PC-3 (cell line): ENCODE data around the gene PRKCE. TPM values are rescaled to one million over a fixed set of nuclear protein-coding genes. Genes with fewer than 3 reads are reported as not detected.

ENCODE experiments used
- ATAC-seq: fragments of 200-7000 bp; cut with Tn5 transposase; 2 replicates; pipeline ENCODE4 v1.9.1; 2020; ENCODE audit warnings: mild to moderate bottlenecking, moderate library complexity
- BruUV-seq: library from RNA; stranded (reverse); fragments of 400-500 nt; replicated peaks from 2 replicates; lab custom pipeline; 2021; lab: Mats Ljungman, UMichigan
- CTCF ChIA-PET: fragments of 300-600 bp; sonication (Branson Sonifier 250); formaldehyde crosslinking; loops from one replicate; lab custom pipeline; 2022; ENCODE audit warnings: antibody characterized with exemption; lab: Charles Lee
- POLR2A ChIA-PET: fragments of 300-600 bp; sonication (Branson Sonifier 250); formaldehyde crosslinking; loops from one replicate; lab custom pipeline; 2022; ENCODE audit warnings: antibody characterized with exemption; ENCODE audit not compliant: unreplicated experiment; lab: Charles Lee
- DNase-seq: peaks from one replicate; pipeline ENCODE4 v3.0.0-alpha.2; 2015
- H2AFZ ChIP-seq: fragments of 300-600 bp; sonication (generic); 2 replicates; pipeline ENCODE4 v1.6.0; 2016; ENCODE audit warnings: antibody characterized with exemption, low read length
- H3F3A ChIP-seq: fragments of 300-600 bp; sonication (generic); one replicate; pipeline ENCODE4 v1.6.0; 2017; ENCODE audit warnings: antibody characterized with exemption, low read length, control low read depth, mild to moderate bottlenecking; ENCODE audit not compliant: unreplicated experiment
- H3K27ac ChIP-seq: fragments of 300-600 bp; sonication (generic); 2 replicates; pipeline ENCODE4 v1.5.1; 2016; ENCODE audit warnings: mild to moderate bottlenecking, low read length
- H3K27me3 ChIP-seq: fragments of 300-600 bp; sonication (generic); 2 replicates; pipeline ENCODE4 v1.6.1; 2016; ENCODE audit warnings: low read length, mixed read lengths
- H3K36me3 ChIP-seq: fragments of 300-600 bp; sonication (generic); 2 replicates; pipeline ENCODE4 v1.6.1; 2016; ENCODE audit warnings: low read depth, mixed run types, low read length, mixed read lengths
- H3K4me1 ChIP-seq: fragments of 300-600 bp; sonication (generic); 2 replicates; pipeline ENCODE4 v1.5.1; 2016; ENCODE audit warnings: low read length; ENCODE audit not compliant: insufficient read depth
- H3K4me2 ChIP-seq: fragments of 300-600 bp; sonication (generic); 2 replicates; pipeline ENCODE4 v1.6.0; 2016; ENCODE audit warnings: low read length
- H3K4me3 ChIP-seq: fragments of 300-600 bp; sonication (generic); 2 replicates; pipeline ENCODE4 v1.5.1; 2016; ENCODE audit warnings: mild to moderate bottlenecking, low read length, mixed read lengths
- H3K79me2 ChIP-seq: fragments of 300-600 bp; sonication (generic); 2 replicates; pipeline ENCODE4 v1.6.1; 2017; ENCODE audit warnings: low read length, mixed read lengths
- H3K9ac ChIP-seq: fragments of 300-600 bp; sonication (generic); 2 replicates; pipeline ENCODE4 v1.6.0; 2016; ENCODE audit warnings: mild to moderate bottlenecking, low read length
- H3K9me2 ChIP-seq: fragments of 300-600 bp; sonication (generic); replicated peaks from 2 replicates; pipeline ENCODE4 v1.6.1; 2016; ENCODE audit warnings: mixed run types, low read length, mixed read lengths
- H3K9me3 ChIP-seq: fragments of 300-600 bp; sonication (generic); 2 replicates; pipeline ENCODE4 v1.6.1; 2016; ENCODE audit warnings: low read length, mixed read lengths
- H4K20me1 ChIP-seq: fragments of 300-600 bp; sonication (generic); 2 replicates; pipeline ENCODE4 v1.6.1; 2016; ENCODE audit warnings: low read length, mixed read lengths
- CTCF ChIP-seq: fragments of 300-600 bp; sonication (generic); conservative IDR thresholded peaks from 2 replicates; pipeline ENCODE4 v1.5.1; 2017; ENCODE audit warnings: antibody characterized with exemption, low read depth, mild to moderate bottlenecking, low read length
- EZH2 ChIP-seq: fragments of 300-600 bp; sonication (generic); IDR thresholded peaks from one replicate; pipeline ENCODE4 v1.6.1; 2017; ENCODE audit warnings: antibody characterized with exemption, mild to moderate bottlenecking, low read length; ENCODE audit not compliant: unreplicated experiment
- EZH2phosphoT487 ChIP-seq: fragments of 300-600 bp; sonication (generic); IDR thresholded peaks from 2 replicates; pipeline ENCODE4 v1.6.1; 2018; ENCODE audit warnings: mild to moderate bottlenecking, antibody characterized with exemption, low read length, borderline replicate concordance
- intact Hi-C: fragments of 100-400 bp; cut with micrococcal nuclease; formaldehyde crosslinking; loops from 2 replicates; pipeline ENCODE4 v1.9.0; 2023
- total RNA-seq: library from RNA; depleted of rRNA; stranded (reverse); fragments of >200 nt; gene quantifications from 2 replicates; pipeline ENCODE4 v1.2.3, GENCODE V29; 2014

PRKCE gene
- total RNA-seq, 1 experiment from 2014 or later: 7.0 TPM

- POLR2A ChIA-PET: no interaction called here
- Histone ChIP-seq H3K36me3 (no peaks in the 10 kb centered on the region), H3K79me2 (no peaks in the 10 kb centered on the region), H3K9me3 (no peaks in the 10 kb centered on the region), H3K27ac (no peak overlapping the region), H2AFZ (no peak overlapping the region), H3K9me2 (no peaks in the 10 kb centered on the region), H4K20me1 (no peaks in the 10 kb centered on the region), H3F3A (no peaks in the 10 kb centered on the region), H3K4me1 (peaks cover 16% of the 10 kb centered on the region), H3K4me3 (no peak overlapping the region), H3K9ac (no peak overlapping the region), H3K27me3 (no peaks in the 10 kb centered on the region), H3K4me2 (no peak overlapping the region)
- peak; percentile 23 for DNase-seq
- BruUV-seq: no TSS peak
- CTCF ChIA-PET: no interaction called here
- no peak for ATAC-seq
- intact Hi-C loops: no loop called here
- TF ChIP-seq EZH2phosphoT487: no peak
- TF ChIP-seq EZH2: no peak
- no peak for TF ChIP-seq CTCF
Observed at GRCh38 chr2:46146866-46147502, 495.5 kb downstream of the PRKCE start.

- Histone ChIP-seq H3K9ac (no peak overlapping the region), H3K36me3 (no peaks in the 10 kb centered on the region), H3F3A (no peaks in the 10 kb centered on the region), H4K20me1 (no peaks in the 10 kb centered on the region), H3K79me2 (no peaks in the 10 kb centered on the region), H3K9me2 (no peaks in the 10 kb centered on the region), H3K4me2 (no peak overlapping the region), H2AFZ (no peak overlapping the region), H3K27me3 (no peaks in the 10 kb centered on the region), H3K27ac (no peak overlapping the region), H3K4me3 (no peak overlapping the region), H3K9me3 (no peaks in the 10 kb centered on the region), H3K4me1 (peaks cover 8% of the 10 kb centered on the region)
- ATAC-seq (no peak), DNase-seq (no peak)
- intact Hi-C loops: no loop called here
- CTCF ChIA-PET: no interaction called here
- POLR2A ChIA-PET: no interaction called here
- no TSS peak for BruUV-seq
- TF ChIP-seq EZH2: no peak
- TF ChIP-seq EZH2phosphoT487: no peak
- no peak for TF ChIP-seq CTCF
Observed at GRCh38 chr2:46147626-46148368, 496.3 kb downstream of the PRKCE start.

DNA sequence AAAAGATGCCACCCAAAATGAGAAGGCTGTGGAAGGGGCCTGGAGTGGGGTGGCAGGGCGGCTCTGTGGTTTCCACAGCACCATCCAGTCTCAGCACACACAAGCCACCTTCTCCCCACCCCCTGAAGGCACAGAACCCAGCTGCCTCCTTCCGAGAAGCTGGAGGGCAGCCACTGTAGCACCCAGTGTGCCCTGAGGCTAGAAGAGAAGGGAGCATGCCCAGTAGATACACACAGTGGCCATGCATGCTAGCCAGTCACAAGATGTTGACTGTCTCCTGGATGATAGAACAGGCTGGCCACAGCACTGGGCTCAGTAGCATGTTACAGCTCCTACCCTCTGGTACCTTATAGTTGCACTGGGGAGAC is 496.9 kb downstream of the PRKCE start:
- H4K20me1 ChIP-seq: no peaks in the 10 kb centered on the region
- TF ChIP-seq EZH2phosphoT487 (no peak), CTCF (no peak), EZH2 (no peak)
- H3K27ac ChIP-seq: no peak overlapping the region
- H2AFZ ChIP-seq: no peak overlapping the region
- ATAC-seq (no peak), DNase-seq (no peak)
- no peak overlapping the region for H3K4me3 ChIP-seq
- no TSS peak for BruUV-seq
- no peaks in the 10 kb centered on the region for H3K79me2 ChIP-seq
- no peak overlapping the region for H3K4me2 ChIP-seq
- intact Hi-C loops: no loop called here
- H3K9me2 ChIP-seq: no peaks in the 10 kb centered on the region
- H3K36me3 ChIP-seq: no peaks in the 10 kb centered on the region
- H3K9me3 ChIP-seq: no peaks in the 10 kb centered on the region
- H3K27me3 ChIP-seq: no peaks in the 10 kb centered on the region
- no peak overlapping the region for H3K9ac ChIP-seq
- ChIA-PET POLR2A (no interaction called here), CTCF (no interaction called here)
- H3K4me1 ChIP-seq: peaks cover 4% of the 10 kb centered on the region
- no peaks in the 10 kb centered on the region for H3F3A ChIP-seq
